Measurements from ENCODE around the gene PIP5K1A. TPM values are rescaled to one million over a fixed set of nuclear protein-coding genes. Genes with fewer than 3 reads are reported as not detected.
A peak's percentile ranks its signal among the peaks of the same experiment; 100 is the strongest.

Gene PIP5K1A, protein sequence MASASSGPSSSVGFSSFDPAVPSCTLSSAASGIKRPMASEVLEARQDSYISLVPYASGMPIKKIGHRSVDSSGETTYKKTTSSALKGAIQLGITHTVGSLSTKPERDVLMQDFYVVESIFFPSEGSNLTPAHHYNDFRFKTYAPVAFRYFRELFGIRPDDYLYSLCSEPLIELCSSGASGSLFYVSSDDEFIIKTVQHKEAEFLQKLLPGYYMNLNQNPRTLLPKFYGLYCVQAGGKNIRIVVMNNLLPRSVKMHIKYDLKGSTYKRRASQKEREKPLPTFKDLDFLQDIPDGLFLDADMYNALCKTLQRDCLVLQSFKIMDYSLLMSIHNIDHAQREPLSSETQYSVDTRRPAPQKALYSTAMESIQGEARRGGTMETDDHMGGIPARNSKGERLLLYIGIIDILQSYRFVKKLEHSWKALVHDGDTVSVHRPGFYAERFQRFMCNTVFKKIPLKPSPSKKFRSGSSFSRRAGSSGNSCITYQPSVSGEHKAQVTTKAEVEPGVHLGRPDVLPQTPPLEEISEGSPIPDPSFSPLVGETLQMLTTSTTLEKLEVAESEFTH
- total RNA-seq = 10 to 100 TPM; 55.2 to 70.3 TPM

DNA sequence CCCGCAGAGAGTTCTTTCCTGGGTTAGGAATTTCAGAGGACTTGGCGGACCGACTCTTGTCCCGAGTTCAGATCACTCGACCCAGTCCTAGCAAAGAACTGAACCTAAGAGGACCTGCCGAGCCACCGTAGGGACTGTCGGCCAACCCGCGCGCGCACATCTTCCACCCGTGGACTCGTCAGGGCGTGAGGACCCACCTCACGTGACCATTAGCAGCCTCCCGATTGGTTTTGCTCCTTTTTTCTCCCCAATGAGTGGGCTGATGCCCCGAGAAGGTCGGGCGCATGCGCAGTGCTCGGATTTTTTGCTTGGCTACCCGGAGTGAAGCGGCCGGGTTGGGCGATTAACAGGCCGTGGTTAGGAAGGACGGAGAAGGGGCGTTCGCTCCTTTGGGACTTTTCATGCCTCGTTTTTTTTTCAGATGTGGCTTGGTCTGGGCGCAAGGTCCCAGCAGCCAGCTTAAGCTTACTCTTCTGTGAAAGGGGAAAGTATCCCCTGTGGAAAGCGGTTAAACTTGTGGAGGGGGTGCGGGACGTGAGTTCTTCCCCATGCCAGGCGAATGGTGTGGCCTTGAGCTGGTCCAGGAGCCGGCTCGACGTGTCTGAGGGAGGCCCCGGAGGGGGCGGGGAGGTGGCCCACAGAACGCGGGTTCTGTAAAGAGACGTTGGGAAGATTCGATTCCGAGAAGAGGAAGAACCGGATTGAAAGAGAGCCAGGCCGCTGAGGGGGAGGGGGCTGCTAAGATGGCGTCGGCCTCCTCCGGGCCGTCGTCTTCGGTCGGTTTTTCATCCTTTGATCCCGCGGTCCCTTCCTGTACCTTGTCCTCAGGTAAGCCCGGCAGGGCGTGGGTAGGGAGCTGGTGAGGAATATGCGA, at the start of gene PIP5K1A:
PIP5K1A (plus strand) TSS at position 299 of the 874 bp plus-strand sequence; CDS start at position 744, 445 bp downstream.
- H3K4me3 Mint-ChIP-seq = peak within 1 kb of the TSS; percentile 91
- no peaks in the 10 kb centered on the region for H3K9me3 Mint-ChIP-seq (ENCODE audit: low read depth)
- peaks cover 24% of the 10 kb centered on the region for H3K36me3 Mint-ChIP-seq
- ATAC-seq = peak; percentile 98
- H3K27me3 Mint-ChIP-seq = peaks cover 4% of the 10 kb centered on the region
- CTCF ChIA-PET = interaction anchor here (1.0 to 1.8 kb wide), 5 partner anchors 9 to 143 kb away, joined by 3 to 12 read pairs (median 4); partner anchors contain the start of gene VPS72
- peak; percentile 99 for DNase-seq
- peak within 1 kb of the TSS; percentile 97 for H3K27ac Mint-ChIP-seq
- peaks cover 43% of the 10 kb centered on the region for H3K4me1 Mint-ChIP-seq

DNA sequence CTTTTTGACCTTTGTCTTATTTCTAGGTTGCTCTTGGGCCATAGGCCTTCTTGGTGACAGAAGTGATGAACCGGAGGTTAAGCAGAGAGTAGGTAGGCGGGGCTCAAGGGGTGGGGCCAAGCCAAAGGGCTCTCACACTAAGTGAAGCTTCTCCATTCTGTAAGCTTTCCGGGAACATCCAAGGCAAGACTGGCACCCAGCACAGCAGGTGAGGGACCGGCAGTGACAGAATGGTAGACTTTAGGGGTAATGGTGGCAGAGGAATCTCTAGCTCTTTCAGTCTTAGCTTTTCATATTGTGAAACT, 41.9 kb upstream of the PIP5K1A start, which contains the start of gene TNFAIP8L2:
TNFAIP8L2 (plus strand) TSS at position 135 of the 305 bp plus-strand sequence. CDS start 2,049 bp downstream, outside the sequence.
- peak; percentile 92 for ATAC-seq
- peak within 1 kb of the TSS; percentile 96 for H3K4me3 Mint-ChIP-seq
- no peaks in the 10 kb centered on the region for H3K27me3 Mint-ChIP-seq
- peak within 1 kb of the TSS; percentile 93 for H3K27ac Mint-ChIP-seq
- H3K9me3 Mint-ChIP-seq (ENCODE audit: low read depth) = no peaks in the 10 kb centered on the region
- CTCF ChIA-PET = interaction anchor here (0.8 to 5.1 kb wide), 25 partner anchors 8 to 180 kb away, joined by 3 to 157 read pairs (median 5); partner anchors contain the start of genes C1orf56, CDC42SE1, GABPB2 and LYSMD1
- H3K36me3 Mint-ChIP-seq = peaks cover 25% of the 10 kb centered on the region
- peaks cover 51% of the 10 kb centered on the region for H3K4me1 Mint-ChIP-seq
- peak; percentile 90 for DNase-seq

DNA sequence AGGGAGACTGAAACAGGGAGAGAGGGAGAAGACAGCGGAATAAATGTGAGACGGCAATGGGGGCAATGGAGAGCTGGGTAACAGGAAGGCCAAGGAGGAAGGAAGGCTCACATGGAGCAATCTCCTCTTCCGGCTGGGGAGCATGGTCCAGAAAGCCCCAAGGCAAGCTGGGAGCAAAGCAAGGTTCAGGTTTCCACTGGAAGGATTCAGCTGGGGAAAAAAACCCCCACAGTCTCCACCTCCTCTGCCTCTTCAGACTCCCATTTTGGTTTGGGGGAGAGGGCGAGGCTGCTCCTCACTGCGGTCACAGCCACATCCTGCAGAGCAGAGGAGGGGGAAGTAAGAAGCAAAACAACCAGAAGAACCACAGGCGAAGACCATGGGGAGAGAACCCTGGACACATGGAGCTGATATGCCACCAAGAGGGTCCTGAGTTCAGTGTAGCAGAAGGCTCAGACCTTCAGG, 41.3 kb upstream of the PIP5K1A start:
- peak; percentile 85 for DNase-seq
- peaks cover 57% of the 10 kb centered on the region for H3K4me1 Mint-ChIP-seq
- CTCF ChIA-PET = interaction anchor here (0.8 to 5.1 kb wide), 25 partner anchors 8 to 184 kb away, joined by 3 to 157 read pairs (median 5); partner anchors contain the start of genes C1orf56, CDC42SE1, GABPB2 and LYSMD1
- H3K4me3 Mint-ChIP-seq = peak overlapping the region; percentile 96
- ATAC-seq = peak; percentile 19
- H3K27ac Mint-ChIP-seq = peak overlapping the region; percentile 93
- no peaks in the 10 kb centered on the region for H3K9me3 Mint-ChIP-seq (ENCODE audit: low read depth)
- H3K27me3 Mint-ChIP-seq = no peaks in the 10 kb centered on the region
- H3K36me3 Mint-ChIP-seq = peaks cover 28% of the 10 kb centered on the region

GRCh38 chr1:151158326-151158725, 40.0 kb upstream of the PIP5K1A start:
- Mint-ChIP-seq H3K4me3 (peak overlapping the region; percentile 96), H3K36me3 (peaks cover 31% of the 10 kb centered on the region), H3K27ac (peak overlapping the region; percentile 93), H3K4me1 (peaks cover 63% of the 10 kb centered on the region), H3K27me3 (no peaks in the 10 kb centered on the region), H3K9me3 (ENCODE audit: low read depth) (no peaks in the 10 kb centered on the region)
- DNase-seq = peak; percentile 51
- CTCF ChIA-PET = interaction anchor here (0.9 to 5.1 kb wide), 4 partner anchors 58 to 133 kb away, joined by 3 to 157 read pairs (median 26); partner anchors contain the start of gene GABPB2
- ATAC-seq = no peak

- H3K4me1 Mint-ChIP-seq = peaks cover 63% of the 10 kb centered on the region
- H3K36me3 Mint-ChIP-seq = peaks cover 31% of the 10 kb centered on the region
- no peaks in the 10 kb centered on the region for H3K9me3 Mint-ChIP-seq (ENCODE audit: low read depth)
- CTCF ChIA-PET = interaction anchor here (0.9 to 5.1 kb wide), 4 partner anchors 59 to 111 kb away, joined by 3 to 157 read pairs (median 4); partner anchors contain the start of genes C1orf56 and GABPB2
- DNase-seq = no peak
- no peak for ATAC-seq
- peak overlapping the region; percentile 93 for H3K27ac Mint-ChIP-seq
- no peak overlapping the region for H3K4me3 Mint-ChIP-seq
- no peaks in the 10 kb centered on the region for H3K27me3 Mint-ChIP-seq
Observed at GRCh38 chr1:151158751-151159251, 39.6 kb upstream of the PIP5K1A start.

- Mint-ChIP-seq H3K36me3 (peaks cover 31% of the 10 kb centered on the region), H3K27me3 (no peaks in the 10 kb centered on the region), H3K4me1 (peaks cover 67% of the 10 kb centered on the region), H3K9me3 (ENCODE audit: low read depth) (no peaks in the 10 kb centered on the region), H3K27ac (peak overlapping the region; percentile 32), H3K4me3 (no peak overlapping the region)
- no peak for ATAC-seq
- DNase-seq = no peak
- CTCF ChIA-PET = interaction anchor here (0.9 to 5.1 kb wide), 4 partner anchors 59 to 111 kb away, joined by 3 to 157 read pairs (median 4); partner anchors contain the start of genes C1orf56 and GABPB2
Observed at GRCh38 chr1:151159373-151159772, 39.0 kb upstream of the PIP5K1A start.

DNA sequence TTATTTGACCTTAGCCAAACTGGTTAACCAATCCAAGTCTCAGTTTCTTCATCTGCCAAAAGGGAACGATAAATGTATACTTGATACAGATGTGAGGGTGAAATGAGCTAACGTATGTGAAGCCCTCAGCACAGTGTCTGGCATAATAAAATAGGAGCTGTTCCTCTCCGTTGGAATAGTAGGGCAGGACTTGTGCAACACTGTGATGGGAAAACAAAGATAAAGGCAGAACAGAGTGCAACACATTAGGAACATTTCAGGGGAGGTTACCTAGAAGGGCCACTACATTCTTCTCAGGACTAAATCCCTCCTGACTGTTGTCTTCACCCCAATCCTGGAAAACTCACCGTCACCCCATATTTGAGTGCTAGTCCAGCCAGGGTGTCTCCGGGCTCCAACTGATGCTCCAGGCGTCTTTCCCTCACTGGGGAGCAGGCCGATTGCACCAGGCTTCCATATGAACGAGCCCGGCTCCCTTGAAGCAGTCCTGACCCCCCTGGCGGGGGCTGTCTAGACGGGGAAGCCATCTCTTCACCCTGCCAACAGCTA, 33.5 kb upstream of the PIP5K1A start:
- peaks cover 33% of the 10 kb centered on the region for H3K36me3 Mint-ChIP-seq
- CTCF ChIA-PET = interaction anchor here (1.0 to 2.3 kb wide), 5 partner anchors 8 to 140 kb away, joined by 3 to 9 read pairs (median 4); partner anchors contain the start of genes GABPB2 and TNFAIP8L2

GRCh38 chr1:151165281-151165737, 33.0 kb upstream of the PIP5K1A start:
- no peaks in the 10 kb centered on the region for H3K9me3 Mint-ChIP-seq (ENCODE audit: low read depth)
- H3K4me3 Mint-ChIP-seq = peak overlapping the region; percentile 91
- H3K27me3 Mint-ChIP-seq = no peaks in the 10 kb centered on the region
- ATAC-seq = no peak
- DNase-seq = peak; percentile 46
- CTCF ChIA-PET = interaction anchor here (1.0 to 2.3 kb wide), 6 partner anchors 8 to 141 kb away, joined by 3 to 12 read pairs (median 4); partner anchors contain the start of genes GABPB2 and TNFAIP8L2
- peaks cover 50% of the 10 kb centered on the region for H3K4me1 Mint-ChIP-seq
- peaks cover 30% of the 10 kb centered on the region for H3K36me3 Mint-ChIP-seq
- H3K27ac Mint-ChIP-seq = peak overlapping the region; percentile 89

More for the DNA sequence above, 33.5 kb upstream of the PIP5K1A start:
- no peak for DNase-seq
- Mint-ChIP-seq H3K27me3 (no peaks in the 10 kb centered on the region), H3K4me1 (peaks cover 53% of the 10 kb centered on the region), H3K27ac (peak overlapping the region; percentile 89), H3K9me3 (ENCODE audit: low read depth) (no peaks in the 10 kb centered on the region), H3K4me3 (peak overlapping the region; percentile 91)
- no peak for ATAC-seq

DNA sequence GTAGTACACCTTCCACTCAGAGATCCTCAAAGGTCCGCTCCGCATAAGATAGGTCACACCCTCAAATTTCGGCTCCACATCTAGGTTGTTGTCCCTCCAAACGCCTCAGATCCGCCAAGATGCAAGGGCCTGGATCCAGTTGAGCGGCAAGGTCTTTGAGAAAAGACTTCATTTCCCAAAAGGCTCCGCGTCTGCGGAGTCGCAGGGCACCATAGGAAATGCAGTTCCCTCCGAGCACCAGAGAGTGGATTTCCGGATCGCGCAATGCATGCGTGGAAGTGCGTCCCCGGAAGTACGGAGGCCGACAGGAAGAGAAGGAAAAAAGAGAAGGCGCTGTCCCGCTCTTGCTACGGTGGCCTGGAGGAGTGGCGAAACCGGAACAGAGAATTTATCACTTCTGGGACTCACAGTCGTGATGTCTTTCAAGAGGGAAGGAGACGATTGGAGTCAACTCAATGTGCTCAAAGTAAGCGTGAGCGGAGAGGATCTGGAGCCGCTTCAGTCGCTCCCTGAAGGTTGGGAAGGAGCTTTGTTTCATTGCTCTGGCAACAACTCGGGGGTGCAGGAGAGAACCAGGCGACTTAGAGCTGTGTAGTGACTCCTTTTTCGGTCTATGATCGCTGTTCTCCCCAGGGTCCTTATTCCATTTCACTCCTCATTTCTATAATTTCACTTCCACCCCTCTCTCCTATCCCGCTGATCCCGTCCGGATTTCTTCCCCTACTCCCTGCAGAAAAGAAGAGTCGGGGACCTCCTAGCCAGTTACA, 32.4 kb upstream of the PIP5K1A start, which contains the start of the genes LYSMD1 and SCNM1:
LYSMD1 (minus strand) TSS at position 165 of the 767 bp plus-strand sequence. CDS start 644 bp downstream, outside the sequence.
SCNM1 (plus strand) TSS at position 407 of the 767 bp plus-strand sequence; CDS start at position 416, 9 bp downstream.
- no peaks in the 10 kb centered on the region for H3K27me3 Mint-ChIP-seq
- H3K36me3 Mint-ChIP-seq = peaks cover 28% of the 10 kb centered on the region
- H3K4me3 Mint-ChIP-seq = peak within 1 kb of the TSS; percentile 91
- peak within 1 kb of the TSS; percentile 89 for H3K27ac Mint-ChIP-seq
- CTCF ChIA-PET = interaction anchor here (0.5 to 2.3 kb wide), 10 partner anchors 9 to 141 kb away, joined by 3 to 12 read pairs (median 4); partner anchors contain the start of genes GABPB2, TMOD4 and TNFAIP8L2
- ATAC-seq (peak; percentile 97), DNase-seq (peak; percentile 99)
- H3K9me3 Mint-ChIP-seq (ENCODE audit: low read depth) = no peaks in the 10 kb centered on the region
- H3K4me1 Mint-ChIP-seq = peaks cover 48% of the 10 kb centered on the region

- DNase-seq (no peak), ATAC-seq (peak; percentile 3)
- Mint-ChIP-seq H3K4me1 (peaks cover 46% of the 10 kb centered on the region), H3K27ac (peak overlapping the region; percentile 89), H3K36me3 (peaks cover 26% of the 10 kb centered on the region), H3K9me3 (ENCODE audit: low read depth) (no peaks in the 10 kb centered on the region), H3K4me3 (peak overlapping the region; percentile 91), H3K27me3 (no peaks in the 10 kb centered on the region)
- CTCF ChIA-PET = interaction anchor here (0.5 to 2.0 kb wide), 7 partner anchors 8 to 120 kb away, joined by 3 to 12 read pairs (median 4); partner anchors contain the start of genes TMOD4 and TNFAIP8L2
Observed at GRCh38 chr1:151166505-151166956, 31.8 kb upstream of the PIP5K1A start.

DNA sequence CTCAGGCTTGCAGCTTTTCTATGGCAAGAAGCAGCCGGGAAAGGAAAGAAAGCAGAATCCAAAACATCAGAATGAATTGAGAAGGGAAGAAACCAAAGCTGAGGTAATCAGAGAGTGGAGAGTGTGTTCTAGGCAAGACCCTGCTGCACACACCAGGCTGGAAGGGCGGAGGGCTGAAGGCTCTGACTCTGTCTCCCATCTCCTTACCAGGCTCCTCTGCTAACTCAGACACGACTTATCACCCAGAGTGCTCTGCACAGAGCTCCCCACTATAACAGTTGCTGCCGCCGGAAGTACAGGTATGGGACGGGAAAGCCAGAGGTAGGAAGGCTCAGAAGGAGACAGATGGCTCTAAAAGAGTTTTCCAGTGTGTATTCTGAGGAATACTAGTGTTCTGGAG, 31.2 kb upstream of the PIP5K1A start:
- ATAC-seq = no peak
- H3K4me1 Mint-ChIP-seq = peaks cover 41% of the 10 kb centered on the region
- H3K36me3 Mint-ChIP-seq = peaks cover 24% of the 10 kb centered on the region
- no peaks in the 10 kb centered on the region for H3K27me3 Mint-ChIP-seq
- CTCF ChIA-PET = interaction anchor here (1.0 to 2.0 kb wide), 6 partner anchors 9 to 143 kb away, joined by 3 to 12 read pairs (median 4); partner anchors contain the start of genes TMOD4 and TNFAIP8L2
- no peaks in the 10 kb centered on the region for H3K9me3 Mint-ChIP-seq (ENCODE audit: low read depth)
- peak overlapping the region; percentile 89 for H3K27ac Mint-ChIP-seq
- no peak for DNase-seq
- H3K4me3 Mint-ChIP-seq = peak overlapping the region; percentile 91
